BJ (cell line): ENCODE results near the gene CD164. TPM values are rescaled to one million over a fixed set of nuclear protein-coding genes. Genes with fewer than 3 reads are reported as not detected.

Experiments used
- CTCF ChIA-PET: fragments of 350-600 bp; formaldehyde crosslinking; extraction: SDS; loops from one replicate; lab custom pipeline; 2021; ENCODE audit warnings: antibody characterized with exemption, inconsistent platforms; lab: Yijun Ruan, JAX
- POLR2A ChIA-PET: fragments of 300-600 bp; sonication (Branson Sonifier 250); formaldehyde crosslinking; extraction: SDS; loops from one replicate; lab custom pipeline; 2021; ENCODE audit warnings: antibody characterized with exemption; lab: Charles Lee
- DNase-seq: peaks from one replicate; pipeline ENCODE4 v3.0.0-alpha.2; 2011; ENCODE audit warnings: low read depth
- H3K27me3 ChIP-seq: 2 replicates; pipeline ENCODE4 v1.6.0; 2011; ENCODE audit warnings: low read length; ENCODE audit not compliant: control insufficient read depth, insufficient read depth
- H3K36me3 ChIP-seq: 2 replicates; pipeline ENCODE4 v1.5.1; 2011; ENCODE audit warnings: low read length; ENCODE audit not compliant: control insufficient read depth, insufficient read depth
- H3K4me3 ChIP-seq: 2 replicates; pipeline ENCODE4 v1.5.1; 2011; ENCODE audit warnings: low read depth, mild to moderate bottlenecking, control low read depth, low read length
- polyA plus RNA-seq: library from polyadenylated mRNA; depleted of rRNA; stranded (reverse); fragments of >200 nt; gene quantifications from 2 replicates; pipeline ENCODE4 v1.2.3, GENCODE V29; 2011
- TF ChIP-seq, protein P1 (sequence below): IDR thresholded peaks from 2 replicates; pipeline ENCODE4 v1.5.1; 2011; ENCODE audit warnings: low read depth, mild to moderate bottlenecking, control low read depth, inconsistent platforms, low read length, moderate library complexity; ENCODE audit not compliant: insufficient read depth

Gene CD164
- polyA plus RNA-seq, 1 experiment = 298 TPM

DNA sequence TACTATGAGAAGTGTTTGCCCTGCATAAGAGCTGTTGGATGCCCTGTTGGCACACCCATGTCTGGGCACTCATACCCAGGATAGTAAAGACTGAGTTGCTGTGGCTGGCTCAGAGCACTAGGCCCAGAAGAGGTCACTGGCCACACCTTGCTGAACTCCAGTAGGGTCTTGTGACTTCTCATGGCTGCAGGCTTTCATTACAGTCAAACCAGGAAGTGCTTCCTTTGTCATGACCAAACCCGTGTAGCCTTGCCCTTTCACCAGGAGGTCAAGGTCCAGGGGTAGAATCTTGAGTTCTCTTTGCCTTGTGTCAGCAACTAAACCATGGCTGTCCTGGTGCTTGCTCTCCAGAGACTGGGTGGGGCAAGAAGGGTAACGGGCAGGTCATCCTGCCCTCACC lies 49.5 kb downstream of the CD164 start:
- TF ChIP-seq, protein P1, sequence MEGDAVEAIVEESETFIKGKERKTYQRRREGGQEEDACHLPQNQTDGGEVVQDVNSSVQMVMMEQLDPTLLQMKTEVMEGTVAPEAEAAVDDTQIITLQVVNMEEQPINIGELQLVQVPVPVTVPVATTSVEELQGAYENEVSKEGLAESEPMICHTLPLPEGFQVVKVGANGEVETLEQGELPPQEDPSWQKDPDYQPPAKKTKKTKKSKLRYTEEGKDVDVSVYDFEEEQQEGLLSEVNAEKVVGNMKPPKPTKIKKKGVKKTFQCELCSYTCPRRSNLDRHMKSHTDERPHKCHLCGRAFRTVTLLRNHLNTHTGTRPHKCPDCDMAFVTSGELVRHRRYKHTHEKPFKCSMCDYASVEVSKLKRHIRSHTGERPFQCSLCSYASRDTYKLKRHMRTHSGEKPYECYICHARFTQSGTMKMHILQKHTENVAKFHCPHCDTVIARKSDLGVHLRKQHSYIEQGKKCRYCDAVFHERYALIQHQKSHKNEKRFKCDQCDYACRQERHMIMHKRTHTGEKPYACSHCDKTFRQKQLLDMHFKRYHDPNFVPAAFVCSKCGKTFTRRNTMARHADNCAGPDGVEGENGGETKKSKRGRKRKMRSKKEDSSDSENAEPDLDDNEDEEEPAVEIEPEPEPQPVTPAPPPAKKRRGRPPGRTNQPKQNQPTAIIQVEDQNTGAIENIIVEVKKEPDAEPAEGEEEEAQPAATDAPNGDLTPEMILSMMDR = no peak
- no peak for DNase-seq
- H3K27me3 ChIP-seq = no peaks in the 10 kb centered on the region
- no peak overlapping the region for H3K4me3 ChIP-seq
- ChIA-PET CTCF (no interaction called here), POLR2A (no interaction called here)
- no peaks in the 10 kb centered on the region for H3K36me3 ChIP-seq

DNA sequence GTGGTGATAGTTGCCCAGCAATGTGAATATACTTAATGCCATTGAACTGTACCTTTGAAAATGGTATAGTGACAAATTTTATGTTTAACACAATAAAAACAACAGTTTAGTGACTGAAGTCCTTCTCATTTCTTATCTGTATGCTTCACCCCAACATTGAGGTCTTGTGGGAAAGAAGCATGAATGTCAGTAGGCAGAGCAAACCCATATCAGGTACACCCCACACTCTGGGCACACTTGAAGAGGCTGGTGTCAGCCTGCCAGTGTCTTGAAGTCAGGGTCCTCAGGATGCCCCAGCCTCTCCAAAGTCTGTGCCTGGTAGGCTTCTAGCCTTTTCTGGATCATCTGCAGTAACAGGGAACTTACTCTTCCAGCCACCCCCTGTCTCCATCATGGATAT lies 51.2 kb downstream of the CD164 start:
- ChIA-PET CTCF (no interaction called here), POLR2A (no interaction called here)
- no peak overlapping the region for H3K4me3 ChIP-seq
- DNase-seq = no peak
- TF ChIP-seq, protein P1 = no peak
- no peaks in the 10 kb centered on the region for H3K36me3 ChIP-seq
- no peaks in the 10 kb centered on the region for H3K27me3 ChIP-seq

DNA sequence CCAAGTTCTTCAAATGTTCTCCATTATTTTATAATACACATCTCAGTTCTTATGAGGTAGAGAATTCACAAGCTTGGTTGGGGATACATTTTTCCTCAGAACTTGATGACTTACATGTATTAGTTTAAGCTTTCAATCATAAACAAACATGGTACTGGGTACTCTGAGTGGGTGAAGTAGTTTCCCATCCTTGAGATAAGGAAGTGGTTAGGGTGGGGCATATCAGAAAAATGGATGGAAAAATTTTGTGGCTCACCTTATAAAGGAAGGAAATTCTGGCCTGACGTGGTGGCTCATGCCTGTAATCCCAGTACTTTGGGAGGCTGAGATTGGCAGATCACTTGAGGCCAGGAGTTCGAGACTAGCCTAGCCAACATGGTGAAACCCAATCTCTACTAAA lies 52.0 kb downstream of the CD164 start:
- ChIA-PET CTCF (no interaction called here), POLR2A (no interaction called here)
- Histone ChIP-seq H3K27me3 (no peaks in the 10 kb centered on the region), H3K4me3 (no peak overlapping the region), H3K36me3 (no peaks in the 10 kb centered on the region)
- DNase-seq = no peak
- TF ChIP-seq, protein P1 = no peak

DNA sequence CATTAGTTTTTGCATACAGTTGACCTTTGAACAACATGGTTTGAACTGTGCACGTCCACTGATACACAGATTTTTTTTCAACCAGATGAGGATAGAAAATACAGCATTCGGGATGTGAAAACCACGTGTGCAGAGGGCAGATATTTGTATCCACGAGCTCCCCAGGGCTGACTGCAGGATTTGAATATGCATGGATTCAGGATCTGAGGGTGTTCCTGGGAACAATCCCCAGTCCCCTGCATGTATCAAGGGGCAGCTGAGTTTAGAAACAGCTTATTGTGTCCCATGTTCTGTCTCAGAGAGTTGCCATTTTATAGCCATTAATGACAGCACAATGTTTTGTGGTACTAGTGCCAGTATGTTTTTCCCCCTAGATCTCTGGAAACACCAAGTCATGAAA lies 53.6 kb downstream of the CD164 start:
- peaks cover 1% of the 10 kb centered on the region; the same call in 1 of the 2 replicates for H3K27me3 ChIP-seq

DNA sequence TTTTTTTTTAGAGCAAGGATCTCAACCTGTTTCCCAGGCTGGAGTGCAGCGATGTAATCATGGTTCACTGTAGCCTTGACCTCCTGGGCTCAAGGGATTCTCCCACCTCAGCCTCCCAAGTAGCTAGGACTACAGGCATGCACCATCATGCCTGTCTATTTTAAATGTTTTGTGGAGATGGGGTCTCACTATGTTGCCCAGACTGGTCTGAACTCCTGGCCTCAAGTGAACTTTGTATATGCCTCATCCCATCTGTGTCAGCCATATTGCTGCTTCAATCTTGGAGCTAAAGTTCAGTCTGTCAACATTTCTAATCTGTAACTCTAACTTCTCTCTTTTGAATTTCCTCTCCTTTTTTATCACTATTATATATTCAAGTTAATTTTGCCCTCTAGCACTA lies 54.3 kb downstream of the CD164 start:
- Histone ChIP-seq H3K36me3 (no peaks in the 10 kb centered on the region), H3K27me3 (peaks cover 1% of the 10 kb centered on the region; the same call in 1 of the 2 replicates), H3K4me3 (no peak overlapping the region)
- TF ChIP-seq, protein P1 = no peak
- no peak for DNase-seq
- ChIA-PET POLR2A (no interaction called here), CTCF (interaction anchor here (1.2 kb wide), 1 partner anchor 140 kb away, joined by 3 read pairs; no protein-coding TSS in a partner anchor)

More for the DNA sequence above, 53.6 kb downstream of the CD164 start:
- CTCF ChIA-PET = interaction anchor here (0.6 to 1.2 kb wide), 2 partner anchors 125 to 141 kb away, joined by 3 read pairs; no protein-coding TSS in a partner anchor
- POLR2A ChIA-PET = no interaction called here
- Histone ChIP-seq H3K36me3 (no peaks in the 10 kb centered on the region), H3K4me3 (no peak overlapping the region)
- TF ChIP-seq, protein P1 = no peak
- DNase-seq = no peak
